ENCODE measurements around the gene FGGY.

Gene FGGY

GRCh38 chr1:59316497-59317128, 19.7 kb downstream of the FGGY start:
- no peak for DNase-seq

DNA sequence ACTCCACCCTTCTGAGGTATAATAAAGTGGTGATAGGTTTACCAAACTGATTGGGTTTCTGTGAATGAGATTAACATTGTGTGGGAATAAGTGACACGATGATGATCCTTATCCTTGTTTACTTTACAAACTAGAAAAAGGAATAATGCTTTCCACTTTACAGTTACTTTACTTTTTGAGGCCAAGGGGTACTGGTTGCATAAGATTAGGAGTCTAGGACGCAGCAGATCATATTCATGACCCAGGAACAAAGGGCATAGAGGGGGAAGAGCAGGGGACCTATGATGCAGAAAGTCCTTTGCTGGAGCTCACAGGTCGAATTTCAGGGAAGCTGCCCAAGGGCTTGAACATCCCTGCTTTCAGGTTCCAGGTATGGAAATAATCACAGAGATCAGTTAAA, 20.4 kb downstream of the FGGY start:
- DNase-seq, result no peak

- no peak for DNase-seq
Measured at GRCh38 chr1:59317780-59318179, 20.9 kb downstream of the FGGY start.

GRCh38 chr1:59318271-59318860, 21.5 kb downstream of the FGGY start:
- no peak for DNase-seq

DNA sequence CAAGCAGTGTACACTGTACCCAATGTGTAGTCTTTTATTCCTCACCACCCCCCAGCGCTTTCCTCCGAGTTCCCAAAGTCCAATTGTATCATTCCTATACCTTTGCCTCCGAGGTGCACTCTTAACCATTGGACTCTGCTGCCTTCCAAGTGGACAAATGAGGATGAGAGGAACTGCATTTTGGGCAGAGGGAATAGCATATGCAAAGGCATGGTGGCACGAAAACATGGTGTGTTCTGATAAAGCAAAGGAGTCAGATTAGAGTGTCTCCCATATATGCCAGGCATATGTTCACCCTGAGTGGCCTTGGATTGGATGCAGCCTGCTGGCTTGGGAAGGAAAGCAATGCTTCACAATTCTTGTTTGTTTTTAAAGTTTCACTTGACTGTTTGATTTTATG, 25.5 kb downstream of the FGGY start:
- no peak for DNase-seq

- no peak for DNase-seq
Measured at GRCh38 chr1:59322814-59323213, 25.9 kb downstream of the FGGY start.

DNA sequence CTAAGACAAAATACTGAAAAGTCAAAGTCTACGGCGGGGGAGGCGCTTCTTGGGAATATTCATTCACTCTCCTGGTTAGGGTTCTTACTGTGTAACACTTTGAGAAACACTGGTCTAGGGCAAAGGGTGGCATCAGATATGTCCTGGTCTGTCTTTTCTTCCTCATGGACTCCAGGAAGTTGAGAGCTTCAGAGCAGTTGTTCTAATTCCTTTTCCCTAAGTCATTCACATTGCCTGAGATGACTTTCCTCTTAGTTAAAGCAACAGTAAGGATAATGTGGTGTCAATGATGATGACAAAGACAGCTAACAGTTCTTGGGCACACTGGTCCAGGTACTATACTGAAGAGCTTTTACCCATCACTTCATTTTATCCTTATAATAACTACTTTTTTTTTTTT, 27.0 kb downstream of the FGGY start:
- no peak for DNase-seq

DNA sequence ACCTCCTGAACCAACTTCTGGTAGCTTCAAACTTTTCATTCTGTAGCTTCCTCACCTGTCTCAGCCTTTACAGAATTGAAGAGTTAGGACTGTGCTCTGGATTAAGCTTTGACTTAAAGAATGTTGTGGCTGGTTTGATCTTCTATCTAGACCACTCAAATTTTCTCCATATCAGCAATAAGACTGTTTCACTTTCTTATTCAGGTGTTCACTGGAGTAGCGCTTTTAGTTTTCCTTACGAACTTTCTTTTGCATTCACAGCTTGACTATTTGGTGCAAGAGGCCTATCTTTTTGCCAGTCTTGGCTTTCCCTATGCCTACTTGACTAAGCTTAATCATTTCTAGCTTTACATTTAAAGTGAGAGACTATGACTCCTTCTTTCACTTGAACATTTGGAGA, 31.5 kb downstream of the FGGY start:
- DNase-seq, result no peak

DNA sequence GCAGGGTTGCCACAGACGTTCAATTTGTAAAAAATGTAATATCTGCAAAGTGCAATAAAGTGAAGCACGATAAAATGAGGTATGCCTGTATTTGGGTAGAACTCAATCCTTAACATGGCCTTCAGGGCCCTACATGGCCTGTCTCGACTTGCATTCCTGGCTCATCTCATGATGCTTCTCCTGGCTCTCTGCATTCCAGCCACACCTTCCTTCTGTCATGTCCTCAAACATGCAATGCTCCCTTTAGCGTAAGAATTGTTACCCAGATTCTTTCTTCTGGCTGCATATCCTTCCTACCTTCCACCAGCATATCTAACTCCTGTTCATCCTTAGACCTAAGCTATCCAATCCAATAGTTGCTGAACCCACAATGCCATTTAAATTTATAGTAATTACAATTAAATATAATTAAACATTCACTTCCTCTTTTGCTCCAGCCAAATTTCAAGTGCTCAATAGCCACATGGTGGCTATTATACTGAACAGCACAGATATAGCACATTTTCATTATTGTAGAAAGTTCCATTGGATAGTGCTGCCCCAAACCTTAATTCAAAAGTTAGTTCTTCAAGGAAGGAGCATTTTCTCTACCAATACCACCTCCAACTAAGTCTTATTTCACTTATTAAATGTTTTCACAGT, 32.6 kb downstream of the FGGY start:
- DNase-seq, result no peak

GRCh38 chr1:59331686-59332620, 35.1 kb downstream of the FGGY start:
- DNase-seq, result no peak

- no peak for DNase-seq
Measured at GRCh38 chr1:59332983-59333382, 36.1 kb downstream of the FGGY start.

- DNase-seq, result peak; percentile 32
Measured at GRCh38 chr1:59333626-59334277, 36.9 kb downstream of the FGGY start.

DNA sequence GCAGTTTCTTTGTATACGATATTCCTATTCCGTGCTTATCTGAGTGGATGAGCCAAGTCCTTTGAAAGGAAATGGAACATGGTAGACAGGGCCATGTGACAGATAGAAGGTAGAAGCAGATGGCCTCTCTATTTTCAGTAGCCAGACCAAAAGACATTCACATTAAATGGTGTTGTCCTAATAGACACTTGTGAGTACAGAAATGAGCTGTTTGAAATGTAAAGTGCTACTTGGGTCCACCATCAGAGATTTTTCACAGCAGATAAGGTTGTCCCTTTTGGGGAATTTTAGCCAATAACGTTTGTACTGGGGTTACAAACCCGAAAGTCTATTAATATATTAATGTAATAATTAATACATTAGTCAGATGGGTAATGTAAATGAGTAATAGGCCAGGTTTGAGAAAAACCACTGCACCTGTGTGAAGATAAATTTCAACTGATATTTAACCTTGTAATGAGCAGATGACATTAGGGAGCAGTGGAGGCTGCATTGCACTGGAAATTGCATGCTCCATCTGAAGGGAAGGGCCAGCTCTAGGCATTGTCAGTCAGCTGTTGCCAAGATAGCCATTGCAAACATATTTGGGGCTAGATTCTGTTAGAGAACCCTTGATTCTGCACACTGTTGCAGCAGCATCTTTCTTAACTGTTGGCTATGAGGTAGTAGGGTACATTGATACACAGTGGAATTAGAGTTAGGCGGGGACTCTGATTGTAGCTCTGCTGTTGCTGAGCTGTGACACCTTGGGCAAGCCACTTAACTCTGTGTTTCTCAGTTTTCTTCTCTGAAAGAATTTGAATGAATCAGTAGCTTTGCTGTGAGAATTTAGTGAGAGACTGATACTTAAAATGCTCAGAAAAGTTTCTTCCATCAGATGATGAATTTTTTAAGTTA, 43.8 kb downstream of the FGGY start:
- DNase-seq, result no peak

DNA sequence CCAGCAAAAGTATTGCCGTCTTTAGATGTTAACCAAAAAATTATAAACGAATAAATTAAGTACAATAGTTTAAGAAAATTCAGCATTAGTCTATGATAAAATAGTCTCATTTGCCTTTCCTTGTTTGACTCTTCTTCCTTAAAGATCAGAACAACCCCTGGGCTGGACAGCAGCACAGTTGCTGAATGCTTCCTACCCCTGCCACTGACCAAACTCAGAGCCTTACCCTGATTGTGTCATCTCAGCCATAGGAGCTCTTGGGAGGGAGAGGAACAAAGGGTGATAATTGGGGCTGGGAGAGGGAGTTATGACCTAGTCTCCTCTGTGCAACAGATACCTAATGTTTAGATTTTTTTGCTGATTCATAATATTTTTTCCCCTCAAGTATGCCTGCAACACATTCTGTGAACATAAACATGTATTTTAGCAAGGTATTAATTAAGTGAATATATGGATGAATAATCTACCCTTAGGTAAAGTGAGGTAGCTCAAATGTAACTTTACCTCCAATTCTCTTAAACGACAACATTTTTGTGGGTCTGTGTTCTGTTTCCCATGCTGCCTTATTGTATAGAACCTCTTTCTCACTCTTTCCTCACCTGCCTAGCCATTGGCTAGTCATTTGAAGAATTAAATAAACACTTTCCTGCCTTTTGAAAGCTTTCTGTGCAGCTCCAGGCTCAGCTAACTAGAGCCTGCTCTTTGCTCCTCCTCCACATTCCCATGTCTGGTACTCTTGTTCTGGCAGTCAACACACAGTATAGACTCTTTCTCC, 46.1 kb downstream of the FGGY start:
- DNase-seq, result no peak

DNA sequence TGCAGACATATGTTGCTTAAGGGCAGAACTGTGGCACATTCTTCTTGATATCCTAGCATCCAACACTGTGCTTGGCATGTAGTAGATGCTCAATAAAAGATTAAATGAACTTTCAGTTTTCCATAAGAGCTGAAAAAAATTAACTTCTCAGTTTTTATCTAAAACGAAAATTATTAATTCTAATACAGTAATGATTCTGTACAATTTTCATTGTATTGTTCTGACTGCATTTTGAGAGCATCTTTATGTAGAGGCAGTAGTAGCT, 46.6 kb downstream of the FGGY start:
- DNase-seq, result no peak

DNA sequence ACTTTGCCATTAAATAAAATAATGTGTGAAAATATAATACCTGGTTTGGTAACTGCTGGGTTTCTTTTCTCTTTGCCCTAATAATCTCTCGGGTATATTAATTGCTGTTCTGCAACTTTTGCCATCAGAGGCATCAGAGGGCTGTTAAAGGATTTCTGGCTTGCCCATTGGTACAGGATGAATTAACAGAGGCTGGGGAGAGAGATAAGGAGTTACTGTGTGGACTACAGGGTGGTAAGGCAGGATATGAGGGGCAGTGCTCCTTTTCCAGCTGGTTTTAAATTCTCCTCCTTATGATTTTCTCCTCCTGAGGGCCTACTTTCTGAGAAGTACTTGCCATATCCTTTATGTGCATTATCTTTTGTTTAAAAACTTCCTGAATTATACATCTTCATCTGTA, 48.3 kb downstream of the FGGY start:
- DNase-seq, result no peak

DNA sequence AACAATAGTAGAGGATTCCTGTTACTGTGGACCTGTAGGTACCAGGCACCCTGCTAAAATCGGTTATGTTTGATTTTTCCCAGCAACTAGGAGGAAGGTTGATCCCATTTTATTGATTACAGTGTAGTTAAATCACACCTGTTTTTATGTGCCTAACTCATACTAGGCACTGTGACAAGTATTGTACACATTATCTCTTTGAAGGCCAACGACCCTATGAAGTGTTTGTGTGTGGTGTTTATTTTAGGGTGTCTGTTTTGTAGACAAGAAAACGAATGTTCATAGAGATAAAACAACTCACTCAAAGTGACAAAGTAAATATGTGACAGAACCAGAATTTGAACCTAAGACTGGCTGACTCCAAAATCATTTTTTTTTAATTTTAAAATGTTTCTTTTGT, 49.5 kb downstream of the FGGY start:
- DNase-seq, result no peak

DNA sequence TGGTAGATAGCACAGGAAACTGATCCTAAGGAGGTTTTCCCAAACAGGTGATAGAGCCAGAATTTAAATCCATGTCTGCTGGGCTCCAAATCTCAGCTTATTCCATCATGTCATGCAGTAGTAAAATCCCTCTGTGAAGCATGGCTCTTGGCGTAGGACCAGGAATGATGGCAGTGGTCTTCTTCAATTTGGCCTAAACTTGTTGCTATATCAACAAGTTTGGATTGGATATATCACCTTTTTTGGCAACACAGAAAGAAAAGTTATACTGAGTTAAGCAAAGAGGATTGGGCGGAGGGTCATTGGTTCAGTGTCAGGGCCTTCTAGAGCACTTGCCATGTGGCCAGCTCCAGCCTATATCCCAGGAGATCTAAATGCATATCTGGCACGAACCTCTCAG, 52.2 kb downstream of the FGGY start:
- no peak for DNase-seq

DNA sequence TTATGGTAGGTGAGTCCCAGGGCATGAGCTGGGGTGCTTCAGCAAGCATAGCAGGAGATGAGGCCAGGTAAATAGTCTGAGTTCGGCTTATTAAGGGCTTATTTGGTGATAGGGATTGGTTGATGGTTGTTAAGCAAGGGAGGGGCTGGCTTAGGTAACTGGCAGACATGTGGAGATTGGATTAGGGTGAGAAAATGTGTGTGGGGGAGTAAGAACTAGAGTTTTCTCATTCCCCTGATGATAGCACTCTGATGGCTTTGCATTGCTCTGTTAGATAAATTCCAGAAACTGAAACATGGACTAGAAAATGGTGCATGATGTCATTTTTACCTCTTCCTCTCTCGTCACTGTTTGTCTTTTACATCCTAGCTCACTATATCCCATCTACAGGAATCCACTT, 53.6 kb downstream of the FGGY start:
- peak; percentile 18 for DNase-seq

GRCh38 chr1:59352065-59352464, 55.2 kb downstream of the FGGY start:
- DNase-seq, result no peak

GRCh38 chr1:59353453-59353852, 56.6 kb downstream of the FGGY start:
- no peak for DNase-seq

Measured in suppressor macrophage treated with lipopolysaccharide for 4 hours (primary cell).